Measurements from ENCODE around the gene ADAM12.

GRCh38 chr10:126294451-126294850 lies 93.8 kb downstream of the ADAM12 start:
- TF ChIP-seq YY1 (IDR thresholded peaks at IDR 0.05; ENCODE audit: low read depth) (no peak), NFIC (IDR thresholded peaks at IDR 0.05) (no peak), EP300 (IDR thresholded peaks at IDR 0.05; ENCODE audit: borderline replicate concordance) (no peak), EGR1 (IDR thresholded peaks at IDR 0.05) (no peak), MAX (IDR thresholded peaks at IDR 0.05) (no peak), TAF1 (IDR thresholded peaks at IDR 0.05; ENCODE audit: low read depth) (no peak), RAD21 (IDR thresholded peaks at IDR 0.05; ENCODE audit: low read depth) (no peak), CREB1 (IDR thresholded peaks at IDR 0.05; ENCODE audit: low read depth) (no peak), FOXM1 (IDR thresholded peaks at IDR 0.05; ENCODE audit: borderline replicate concordance, low read depth) (no peak), ZBTB7A (IDR thresholded peaks at IDR 0.05; ENCODE audit: low read depth) (no peak)
- TF ChIP-seq, protein P1, sequence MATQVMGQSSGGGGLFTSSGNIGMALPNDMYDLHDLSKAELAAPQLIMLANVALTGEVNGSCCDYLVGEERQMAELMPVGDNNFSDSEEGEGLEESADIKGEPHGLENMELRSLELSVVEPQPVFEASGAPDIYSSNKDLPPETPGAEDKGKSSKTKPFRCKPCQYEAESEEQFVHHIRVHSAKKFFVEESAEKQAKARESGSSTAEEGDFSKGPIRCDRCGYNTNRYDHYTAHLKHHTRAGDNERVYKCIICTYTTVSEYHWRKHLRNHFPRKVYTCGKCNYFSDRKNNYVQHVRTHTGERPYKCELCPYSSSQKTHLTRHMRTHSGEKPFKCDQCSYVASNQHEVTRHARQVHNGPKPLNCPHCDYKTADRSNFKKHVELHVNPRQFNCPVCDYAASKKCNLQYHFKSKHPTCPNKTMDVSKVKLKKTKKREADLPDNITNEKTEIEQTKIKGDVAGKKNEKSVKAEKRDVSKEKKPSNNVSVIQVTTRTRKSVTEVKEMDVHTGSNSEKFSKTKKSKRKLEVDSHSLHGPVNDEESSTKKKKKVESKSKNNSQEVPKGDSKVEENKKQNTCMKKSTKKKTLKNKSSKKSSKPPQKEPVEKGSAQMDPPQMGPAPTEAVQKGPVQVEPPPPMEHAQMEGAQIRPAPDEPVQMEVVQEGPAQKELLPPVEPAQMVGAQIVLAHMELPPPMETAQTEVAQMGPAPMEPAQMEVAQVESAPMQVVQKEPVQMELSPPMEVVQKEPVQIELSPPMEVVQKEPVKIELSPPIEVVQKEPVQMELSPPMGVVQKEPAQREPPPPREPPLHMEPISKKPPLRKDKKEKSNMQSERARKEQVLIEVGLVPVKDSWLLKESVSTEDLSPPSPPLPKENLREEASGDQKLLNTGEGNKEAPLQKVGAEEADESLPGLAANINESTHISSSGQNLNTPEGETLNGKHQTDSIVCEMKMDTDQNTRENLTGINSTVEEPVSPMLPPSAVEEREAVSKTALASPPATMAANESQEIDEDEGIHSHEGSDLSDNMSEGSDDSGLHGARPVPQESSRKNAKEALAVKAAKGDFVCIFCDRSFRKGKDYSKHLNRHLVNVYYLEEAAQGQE (IDR thresholded peaks at IDR 0.05; ENCODE audit: low read depth) = no peak
